ENCODE measurements around the gene ELP5. TPM values are rescaled to one million over a fixed set of nuclear protein-coding genes. Genes with fewer than 3 reads are reported as not detected.

Gene ELP5
- total RNA-seq, 1 donor from 2014 or later, result 20.8 TPM

- DNase-seq (ENCODE audit: low read depth), result no peak
- no peak for TF ChIP-seq CTCF (IDR thresholded peaks at IDR 0.05; ENCODE audit: insufficient read depth, low read length, poor library complexity, severe bottlenecking)
- Histone ChIP-seq H3K4me3 (ENCODE audit: low read depth, low read length) (peak overlapping the region; percentile 81), H3K27me3 (ENCODE audit: control insufficient read depth, insufficient read depth, low read length) (no peaks in the 10 kb centered on the region), H3K36me3 (ENCODE audit: control insufficient read depth, insufficient read depth, low read length) (peaks cover 3% of the 10 kb centered on the region)
These were observed 1.1 kb downstream of the ELP5 start for GRCh38 chr17:7253082-7253481.

GRCh38 chr17:7254511-7254910, 2.5 kb downstream of the ELP5 start:
- DNase-seq (ENCODE audit: low read depth), result no peak
- Histone ChIP-seq H3K27me3 (ENCODE audit: control insufficient read depth, insufficient read depth, low read length) (no peaks in the 10 kb centered on the region), H3K36me3 (ENCODE audit: control insufficient read depth, insufficient read depth, low read length) (peaks cover 3% of the 10 kb centered on the region), H3K4me3 (ENCODE audit: low read depth, low read length) (no peak overlapping the region)
- no peak for TF ChIP-seq CTCF (IDR thresholded peaks at IDR 0.05; ENCODE audit: insufficient read depth, low read length, poor library complexity, severe bottlenecking)

DNA sequence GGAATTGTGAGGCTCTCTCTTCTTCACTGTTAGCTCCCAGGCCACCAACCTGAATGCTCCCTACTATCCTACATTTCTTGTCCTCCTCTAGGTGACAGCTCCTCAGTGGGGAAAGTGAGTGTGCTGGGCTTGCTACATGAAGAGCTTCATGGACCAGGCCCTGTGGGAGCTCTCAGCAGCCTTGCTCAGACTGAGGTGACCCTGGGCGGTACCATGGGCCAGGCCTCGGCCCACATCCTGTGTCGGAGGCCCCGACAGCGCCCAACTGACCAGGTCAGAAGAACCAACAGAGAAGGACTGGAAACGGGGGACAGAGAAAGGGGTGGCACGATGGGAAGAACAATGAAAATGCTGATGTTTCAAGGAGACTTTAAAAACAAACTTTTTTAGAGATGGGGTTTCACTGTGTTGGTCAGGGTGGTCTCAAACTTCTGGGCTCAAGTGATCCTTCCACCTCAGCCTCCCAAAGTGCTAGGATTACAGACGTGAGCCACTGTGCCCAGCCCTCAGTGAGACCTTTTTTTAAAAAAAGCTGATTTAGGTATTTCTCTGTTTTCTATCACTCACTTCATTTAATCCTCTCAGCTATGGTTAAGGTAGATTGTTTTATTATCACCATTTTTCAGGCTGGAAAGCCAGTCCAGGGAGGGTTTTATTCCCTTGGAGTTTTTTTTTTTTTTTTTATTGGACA, 4.9 kb downstream of the ELP5 start:
- no peak for DNase-seq (ENCODE audit: low read depth)
- H3K27me3 ChIP-seq (ENCODE audit: control insufficient read depth, insufficient read depth, low read length), result peaks cover 4% of the 10 kb centered on the region
- H3K36me3 ChIP-seq (ENCODE audit: control insufficient read depth, insufficient read depth, low read length), result peaks cover 3% of the 10 kb centered on the region
- H3K4me3 ChIP-seq (ENCODE audit: low read depth, low read length), result no peak overlapping the region
- no peak for TF ChIP-seq CTCF (IDR thresholded peaks at IDR 0.05; ENCODE audit: insufficient read depth, low read length, poor library complexity, severe bottlenecking)

GRCh38 chr17:7258731-7259554, 6.9 kb downstream of the ELP5 start:
- Histone ChIP-seq H3K4me3 (ENCODE audit: low read depth, low read length) (no peak overlapping the region), H3K27me3 (ENCODE audit: control insufficient read depth, insufficient read depth, low read length) (peaks cover 11% of the 10 kb centered on the region), H3K36me3 (ENCODE audit: control insufficient read depth, insufficient read depth, low read length) (peaks cover 3% of the 10 kb centered on the region)
- no peak for TF ChIP-seq CTCF (IDR thresholded peaks at IDR 0.05; ENCODE audit: insufficient read depth, low read length, poor library complexity, severe bottlenecking)
- no peak for DNase-seq (ENCODE audit: low read depth)

GRCh38 chr17:7259555-7259889, 7.5 kb downstream of the ELP5 start:
- no peak overlapping the region for H3K4me3 ChIP-seq (ENCODE audit: low read depth, low read length)
- H3K36me3 ChIP-seq (ENCODE audit: control insufficient read depth, insufficient read depth, low read length), result peaks cover under 1% of the 10 kb centered on the region
- H3K27me3 ChIP-seq (ENCODE audit: control insufficient read depth, insufficient read depth, low read length), result peaks cover 11% of the 10 kb centered on the region
- no peak for TF ChIP-seq CTCF (IDR thresholded peaks at IDR 0.05; ENCODE audit: insufficient read depth, low read length, poor library complexity, severe bottlenecking)
- no peak for DNase-seq (ENCODE audit: low read depth)

All from kidney epithelial cell (primary cell).